Measurements from ENCODE around the gene PRCD.

The PRCD gene

GRCh38 chr17:76539631-76540271 is at the start of gene PRCD:
TSS of gene PRCD (plus strand) at chr17:76540044. CDS start at chr17:76540142, 98 bp downstream.
- Histone ChIP-seq H3K27ac (no peak within 1 kb of the TSS), H3K4me1 (peaks cover 97% of the 10 kb centered on the region), H3K27me3 (peaks cover 74% of the 10 kb centered on the region), H4K20me1 (no peaks in the 10 kb centered on the region), H3K9ac (peak within 1 kb of the TSS; percentile 32; the same call in 1 of the 2 replicates), H3K4me2 (peak within 1 kb of the TSS; percentile 98), H3K9me3 (no peaks in the 10 kb centered on the region), H3K36me3 (no peaks in the 10 kb centered on the region), H3K4me3 (peak within 1 kb of the TSS; percentile 70)
- no peak for TF ChIP-seq Cebpa-rat (IDR thresholded peaks at IDR 0.05)

- H3K4me2 ChIP-seq: peak overlapping the region; percentile 100
- peak overlapping the region; percentile 80 for H3K9ac ChIP-seq
- H4K20me1 ChIP-seq: peaks cover 11% of the 10 kb centered on the region; the same call in 1 of the 2 replicates
- no peak for TF ChIP-seq Cebpa-rat (IDR thresholded peaks at IDR 0.05)
- peaks cover 81% of the 10 kb centered on the region for H3K4me1 ChIP-seq
- H3K27ac ChIP-seq: peak overlapping the region; percentile 94
- no peaks in the 10 kb centered on the region for H3K27me3 ChIP-seq
- H3K9me3 ChIP-seq: no peaks in the 10 kb centered on the region
- peak overlapping the region; percentile 12; the same call in 1 of the 2 replicates for H3K4me3 ChIP-seq
- H3K36me3 ChIP-seq: peaks cover 21% of the 10 kb centered on the region
These were observed 49.6 kb upstream of the PRCD start for GRCh38 chr17:76490112-76490710.

DNA sequence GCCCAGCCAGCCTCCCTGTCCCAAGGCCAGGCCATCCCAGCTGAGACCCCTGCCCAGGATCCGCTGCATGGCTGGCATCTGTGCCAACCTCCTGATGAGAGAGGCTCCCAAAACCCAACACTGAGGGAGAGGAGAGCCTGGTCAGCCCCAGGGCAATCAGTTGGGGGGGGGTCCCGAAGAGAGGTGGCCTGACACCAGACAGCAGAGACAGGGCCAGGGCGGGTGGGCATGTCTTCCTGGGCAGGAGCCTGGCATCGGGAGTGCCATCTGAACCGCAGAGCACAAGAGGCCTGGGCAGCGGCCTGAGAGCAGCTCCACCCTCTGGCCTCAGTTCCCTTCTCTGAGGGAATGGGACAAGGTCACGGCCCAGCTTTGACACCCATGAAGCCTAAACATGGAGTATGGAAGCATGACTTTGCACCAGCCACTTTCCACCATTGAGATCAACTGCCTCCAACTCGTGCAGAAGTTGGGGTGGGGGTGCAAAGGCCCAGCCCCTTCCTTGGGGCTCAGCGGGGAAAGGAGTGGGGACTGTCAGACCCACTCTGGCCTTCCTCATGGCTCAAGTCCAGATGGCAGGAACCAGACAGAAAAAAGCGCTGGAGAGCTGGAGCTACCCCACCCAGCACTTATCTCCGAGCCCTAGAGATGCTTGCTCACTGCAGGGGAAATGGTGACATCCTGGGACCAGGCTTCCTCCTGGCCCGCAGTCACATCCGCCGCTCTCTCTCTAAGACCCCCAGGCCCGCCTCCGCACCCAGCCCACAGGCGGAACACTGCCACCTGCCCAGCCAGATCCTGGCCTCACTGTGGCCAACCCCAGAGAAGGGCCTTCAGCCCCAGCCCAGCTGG is 48.3 kb upstream of the PRCD start:
- peaks cover 16% of the 10 kb centered on the region for H3K36me3 ChIP-seq
- H3K9me3 ChIP-seq: no peaks in the 10 kb centered on the region
- peaks cover 24% of the 10 kb centered on the region; the same call in 1 of the 2 replicates for H4K20me1 ChIP-seq
- peak overlapping the region; percentile 63 for H3K4me3 ChIP-seq
- no peaks in the 10 kb centered on the region for H3K27me3 ChIP-seq
- H3K9ac ChIP-seq: peak overlapping the region; percentile 80
- peaks cover 81% of the 10 kb centered on the region for H3K4me1 ChIP-seq
- peak overlapping the region; percentile 100 for H3K4me2 ChIP-seq
- no peak for TF ChIP-seq Cebpa-rat (IDR thresholded peaks at IDR 0.05)
- peak overlapping the region; percentile 94 for H3K27ac ChIP-seq

- H3K36me3 ChIP-seq: peaks cover 8% of the 10 kb centered on the region
- TF ChIP-seq Cebpa-rat (IDR thresholded peaks at IDR 0.05): no peak
- H3K27ac ChIP-seq: peak overlapping the region; percentile 94
- no peaks in the 10 kb centered on the region for H3K27me3 ChIP-seq
- peak overlapping the region; percentile 63 for H3K4me3 ChIP-seq
- H3K9me3 ChIP-seq: no peaks in the 10 kb centered on the region
- peaks cover 88% of the 10 kb centered on the region for H3K4me1 ChIP-seq
- peak overlapping the region; percentile 100 for H3K4me2 ChIP-seq
- H3K9ac ChIP-seq: peak overlapping the region; percentile 80
- peaks cover 32% of the 10 kb centered on the region for H4K20me1 ChIP-seq
These were observed 47.5 kb upstream of the PRCD start for GRCh38 chr17:76492123-76492988.

GRCh38 chr17:76492989-76493501 is 46.8 kb upstream of the PRCD start:
- no peak for TF ChIP-seq Cebpa-rat (IDR thresholded peaks at IDR 0.05)
- Histone ChIP-seq H3K36me3 (peaks cover 8% of the 10 kb centered on the region), H3K27me3 (no peaks in the 10 kb centered on the region), H3K4me1 (peaks cover 95% of the 10 kb centered on the region), H3K9ac (peak overlapping the region; percentile 80), H3K4me2 (peak overlapping the region; percentile 100), H3K4me3 (peak overlapping the region; percentile 63), H3K9me3 (no peaks in the 10 kb centered on the region), H3K27ac (peak overlapping the region; percentile 94), H4K20me1 (peaks cover 39% of the 10 kb centered on the region)

GRCh38 chr17:76493505-76494167 is 46.2 kb upstream of the PRCD start:
- Histone ChIP-seq H3K4me1 (peaks cover 100% of the 10 kb centered on the region), H3K9me3 (no peaks in the 10 kb centered on the region), H4K20me1 (peaks cover 45% of the 10 kb centered on the region), H3K27ac (peak overlapping the region; percentile 94), H3K4me2 (peak overlapping the region; percentile 100), H3K27me3 (no peaks in the 10 kb centered on the region), H3K9ac (peak overlapping the region; percentile 80), H3K4me3 (peak overlapping the region; percentile 63), H3K36me3 (peaks cover 10% of the 10 kb centered on the region)
- no peak for TF ChIP-seq Cebpa-rat (IDR thresholded peaks at IDR 0.05)

DNA sequence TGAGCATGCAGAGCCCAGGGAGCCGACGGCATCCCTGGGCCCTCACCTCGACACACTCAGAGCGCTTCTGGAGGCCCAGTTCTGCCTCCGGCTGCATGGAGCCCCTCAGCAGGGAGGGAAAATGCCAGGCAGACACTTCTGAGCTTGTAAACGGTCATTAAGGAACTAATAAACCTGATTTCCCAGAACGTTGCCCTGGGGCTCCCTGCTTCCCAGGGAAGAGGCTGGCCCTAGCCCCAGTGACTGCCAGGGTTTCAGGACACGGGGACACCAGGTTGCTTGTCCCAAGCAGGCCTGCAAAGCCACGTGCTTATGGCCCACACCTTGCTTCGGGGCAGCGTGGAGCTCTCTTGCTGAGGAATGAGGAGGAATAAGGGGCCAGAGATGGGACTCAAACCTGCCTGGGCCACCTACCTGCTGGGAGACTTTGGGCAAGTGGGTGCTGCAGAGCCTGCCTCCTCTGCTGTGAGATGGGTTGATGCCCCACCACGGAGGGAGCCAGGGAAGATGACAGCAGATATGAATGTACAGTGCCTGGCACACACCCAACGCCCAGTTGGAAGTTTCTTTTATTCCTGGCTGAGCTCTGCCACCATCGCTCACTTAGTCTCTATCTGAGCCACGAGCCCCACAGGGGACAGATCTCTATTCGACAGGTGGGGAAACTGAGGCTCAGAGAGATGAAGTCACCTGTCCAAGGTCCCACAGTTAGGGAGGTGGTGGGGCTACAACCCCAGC is 44.0 kb upstream of the PRCD start:
- Histone ChIP-seq H3K9ac (no peak overlapping the region), H3K9me3 (no peaks in the 10 kb centered on the region), H4K20me1 (peaks cover 57% of the 10 kb centered on the region), H3K27ac (peak overlapping the region; percentile 94; the same call in 1 of the 2 replicates), H3K36me3 (peaks cover 10% of the 10 kb centered on the region), H3K4me1 (peaks cover 99% of the 10 kb centered on the region), H3K27me3 (no peaks in the 10 kb centered on the region), H3K4me3 (no peak overlapping the region), H3K4me2 (peak overlapping the region; percentile 100)
- TF ChIP-seq Cebpa-rat (IDR thresholded peaks at IDR 0.05): no peak

- TF ChIP-seq Cebpa-rat (IDR thresholded peaks at IDR 0.05): no peak
- H3K27me3 ChIP-seq: no peaks in the 10 kb centered on the region
- no peaks in the 10 kb centered on the region for H3K9me3 ChIP-seq
- H3K9ac ChIP-seq: peak overlapping the region; percentile 45; the same call in 1 of the 2 replicates
- H3K27ac ChIP-seq: no peak overlapping the region
- H3K4me3 ChIP-seq: no peak overlapping the region
- peaks cover 10% of the 10 kb centered on the region for H3K36me3 ChIP-seq
- H3K4me2 ChIP-seq: peak overlapping the region; percentile 100
- H4K20me1 ChIP-seq: peaks cover 57% of the 10 kb centered on the region
- H3K4me1 ChIP-seq: peaks cover 94% of the 10 kb centered on the region
These were observed 43.4 kb upstream of the PRCD start for GRCh38 chr17:76496464-76496863.
